GM12892 (cell line): ENCODE data around the gene RBPMS2.

Experiments
- POLR2A ChIP-seq: IDR thresholded peaks from 2 replicates; pipeline ENCODE4 v1.6.1; 2011; ENCODE audit warnings: low read depth, low read length, control low read depth
- POLR2AphosphoS5 ChIP-seq: IDR thresholded peaks from 2 replicates; pipeline ENCODE4 v1.6.1; 2011; ENCODE audit warnings: low read depth, low read length, control low read depth
- TAF1 ChIP-seq: IDR thresholded peaks from 2 replicates; pipeline ENCODE4 v1.6.1; 2011; ENCODE audit warnings: low read depth, mild to moderate bottlenecking, control low read depth, low read length, borderline replicate concordance

- TF ChIP-seq POLR2AphosphoS5 (no peak), POLR2A (no peak), TAF1 (no peak)
These were observed 33.5 kb upstream of the RBPMS2 start for GRCh38 chr15:64808785-64809453.
